ENCODE measurements around the gene ISCU.

Gene ISCU

DNA sequence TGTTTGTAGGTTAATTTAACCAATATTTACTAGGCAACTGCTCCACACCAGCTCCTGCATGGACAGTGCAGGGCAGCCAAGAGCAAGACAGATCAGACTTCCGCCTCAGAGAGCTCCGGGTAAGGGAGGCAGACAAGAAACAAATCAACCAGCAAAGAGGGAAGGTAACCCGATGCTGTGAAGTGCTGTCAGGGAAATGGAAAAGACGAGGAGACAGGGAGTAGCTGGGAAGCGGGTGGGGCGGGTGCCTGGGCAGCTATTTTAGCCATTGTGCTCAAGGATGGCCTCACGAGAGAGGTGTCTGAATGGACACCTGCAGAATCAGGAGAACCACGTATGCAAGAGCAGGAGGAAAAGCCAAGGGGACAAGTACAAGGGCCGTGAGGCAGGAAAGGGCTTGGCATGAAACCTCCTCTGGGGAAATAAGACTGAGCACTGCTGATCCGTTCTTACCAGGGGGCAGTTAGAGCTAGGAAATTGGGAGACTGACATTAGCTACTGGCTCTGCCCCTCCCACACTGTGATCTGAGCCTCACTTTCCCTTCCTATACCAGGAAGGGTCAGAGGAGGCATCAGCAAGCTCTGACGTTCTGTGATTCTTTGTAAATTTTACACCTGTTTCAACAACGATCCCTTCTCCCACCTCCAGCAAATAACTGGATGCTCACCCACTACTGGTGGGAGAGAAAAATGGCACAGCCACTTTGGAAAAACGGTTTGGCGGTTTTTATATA is 42.0 kb downstream of the ISCU start:
- Histone ChIP-seq H3K36me3 (ENCODE audit: control insufficient read depth, insufficient read depth, low read length) (no peaks in the 10 kb centered on the region), H3K4me3 (ENCODE audit: low read depth, low read length) (no peak overlapping the region), H3K9me3 (ENCODE audit: control insufficient read depth, insufficient read depth, low read length) (no peaks in the 10 kb centered on the region), H3K4me1 (ENCODE audit: control insufficient read depth, insufficient read depth, low read length) (peaks cover 2% of the 10 kb centered on the region), H3K27me3 (ENCODE audit: control insufficient read depth, insufficient read depth, low read length) (no peaks in the 10 kb centered on the region), H3K9ac (ENCODE audit: low read depth, low read length) (no peak overlapping the region)

DNA sequence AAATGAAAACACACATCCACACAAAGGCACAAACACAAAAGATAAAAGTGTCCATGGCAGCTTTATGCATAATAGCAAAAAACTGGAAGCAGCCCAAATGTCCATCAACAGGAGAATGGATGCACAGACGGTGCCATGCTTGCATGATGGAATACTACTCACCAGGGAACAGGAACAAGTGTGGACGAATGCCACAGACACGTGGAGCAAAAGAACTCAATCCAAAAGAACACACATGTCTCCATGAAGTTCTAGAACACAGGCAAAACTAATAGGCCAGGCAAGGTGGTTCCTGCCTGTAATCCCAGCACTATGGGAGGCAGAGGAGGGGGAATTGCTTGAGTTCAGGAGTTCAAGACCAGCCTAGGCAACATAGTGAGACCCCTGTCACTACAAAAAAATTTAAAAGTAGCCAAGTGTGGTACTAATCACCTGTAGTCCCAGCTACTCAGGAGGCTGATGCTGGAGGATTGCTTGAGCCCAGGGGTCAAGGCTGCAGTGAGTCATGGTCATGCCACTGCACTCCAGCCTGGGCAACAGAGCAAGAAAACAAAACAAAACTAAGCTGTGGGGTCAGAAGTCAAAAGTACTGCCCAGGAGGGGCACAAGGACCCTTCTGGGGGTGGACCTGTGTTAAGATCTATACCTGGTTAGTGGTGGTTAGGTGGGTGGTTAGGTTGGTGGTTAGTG is 42.7 kb downstream of the ISCU start:
- no peaks in the 10 kb centered on the region for H3K9me3 ChIP-seq (ENCODE audit: control insufficient read depth, insufficient read depth, low read length)
- no peaks in the 10 kb centered on the region for H3K36me3 ChIP-seq (ENCODE audit: control insufficient read depth, insufficient read depth, low read length)
- peaks cover 2% of the 10 kb centered on the region for H3K4me1 ChIP-seq (ENCODE audit: control insufficient read depth, insufficient read depth, low read length)
- no peak overlapping the region for H3K9ac ChIP-seq (ENCODE audit: low read depth, low read length)
- H3K4me3 ChIP-seq (ENCODE audit: low read depth, low read length), result no peak overlapping the region
- no peaks in the 10 kb centered on the region for H3K27me3 ChIP-seq (ENCODE audit: control insufficient read depth, insufficient read depth, low read length)

DNA sequence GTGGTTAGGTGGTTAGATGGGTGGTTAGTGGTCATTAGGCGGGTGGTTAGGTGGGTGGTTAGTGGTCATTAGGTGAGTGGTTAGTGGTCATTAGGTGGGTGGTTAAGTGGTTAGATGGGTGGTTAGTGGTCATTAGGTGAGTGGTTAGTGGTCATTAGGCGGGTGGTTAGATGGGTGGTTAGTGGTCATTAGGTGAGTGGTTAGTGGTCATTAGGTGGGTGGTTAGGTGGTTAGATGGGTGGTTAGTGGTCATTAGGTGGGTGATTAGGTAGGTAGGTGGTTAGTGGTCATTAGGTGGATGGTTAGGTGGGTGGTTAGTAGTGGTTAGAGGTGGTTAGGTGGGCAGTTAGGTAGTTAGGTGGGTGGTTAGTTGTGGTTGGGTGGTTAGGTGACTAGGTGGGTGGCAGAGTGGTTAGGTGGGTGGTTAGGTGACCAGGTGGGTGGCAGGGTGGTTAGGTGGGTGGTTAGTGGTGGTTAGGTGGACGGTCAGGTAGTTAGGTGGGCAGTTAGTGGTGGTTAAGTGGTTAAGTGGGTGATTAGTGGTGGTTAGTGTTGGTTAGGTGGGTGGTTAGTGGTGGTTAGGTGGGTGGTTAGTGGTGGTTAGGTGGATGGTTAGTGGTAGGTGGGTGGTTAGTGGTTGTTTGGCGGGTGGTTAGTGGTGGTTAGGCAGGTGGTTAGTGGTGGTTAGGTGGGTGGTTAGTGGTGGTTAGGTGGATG is 43.5 kb downstream of the ISCU start:
- Histone ChIP-seq H3K4me3 (ENCODE audit: low read depth, low read length) (no peak overlapping the region), H3K9me3 (ENCODE audit: control insufficient read depth, insufficient read depth, low read length) (no peaks in the 10 kb centered on the region), H3K9ac (ENCODE audit: low read depth, low read length) (no peak overlapping the region), H3K36me3 (ENCODE audit: control insufficient read depth, insufficient read depth, low read length) (no peaks in the 10 kb centered on the region), H3K4me1 (ENCODE audit: control insufficient read depth, insufficient read depth, low read length) (peaks cover 2% of the 10 kb centered on the region), H3K27me3 (ENCODE audit: control insufficient read depth, insufficient read depth, low read length) (no peaks in the 10 kb centered on the region)

DNA sequence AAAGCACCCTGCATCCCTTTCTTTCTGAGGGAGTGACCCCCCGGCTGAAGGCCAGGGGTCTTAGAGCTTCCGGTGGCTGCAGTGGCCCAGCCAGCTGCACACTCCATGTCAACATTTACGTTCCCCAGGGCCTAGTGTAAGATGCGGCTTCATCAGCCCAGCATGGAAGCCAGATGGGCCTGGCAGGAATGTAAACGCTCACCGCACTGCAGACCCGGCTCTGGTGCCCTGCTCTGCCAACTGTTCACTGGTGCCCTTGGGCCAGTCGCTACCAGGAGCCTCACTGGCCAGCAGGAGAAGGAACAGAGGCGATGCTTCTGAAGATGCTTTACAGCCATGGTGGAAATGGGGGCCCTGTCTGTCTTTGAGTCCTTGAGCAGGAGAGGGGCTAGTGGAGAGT is 44.1 kb downstream of the ISCU start:
- no peak overlapping the region for H3K4me3 ChIP-seq (ENCODE audit: low read depth, low read length)
- H3K36me3 ChIP-seq (ENCODE audit: control insufficient read depth, insufficient read depth, low read length), result no peaks in the 10 kb centered on the region
- no peak overlapping the region for H3K9ac ChIP-seq (ENCODE audit: low read depth, low read length)
- H3K4me1 ChIP-seq (ENCODE audit: control insufficient read depth, insufficient read depth, low read length), result peaks cover 2% of the 10 kb centered on the region
- H3K27me3 ChIP-seq (ENCODE audit: control insufficient read depth, insufficient read depth, low read length), result no peaks in the 10 kb centered on the region
- H3K9me3 ChIP-seq (ENCODE audit: control insufficient read depth, insufficient read depth, low read length), result no peaks in the 10 kb centered on the region

DNA sequence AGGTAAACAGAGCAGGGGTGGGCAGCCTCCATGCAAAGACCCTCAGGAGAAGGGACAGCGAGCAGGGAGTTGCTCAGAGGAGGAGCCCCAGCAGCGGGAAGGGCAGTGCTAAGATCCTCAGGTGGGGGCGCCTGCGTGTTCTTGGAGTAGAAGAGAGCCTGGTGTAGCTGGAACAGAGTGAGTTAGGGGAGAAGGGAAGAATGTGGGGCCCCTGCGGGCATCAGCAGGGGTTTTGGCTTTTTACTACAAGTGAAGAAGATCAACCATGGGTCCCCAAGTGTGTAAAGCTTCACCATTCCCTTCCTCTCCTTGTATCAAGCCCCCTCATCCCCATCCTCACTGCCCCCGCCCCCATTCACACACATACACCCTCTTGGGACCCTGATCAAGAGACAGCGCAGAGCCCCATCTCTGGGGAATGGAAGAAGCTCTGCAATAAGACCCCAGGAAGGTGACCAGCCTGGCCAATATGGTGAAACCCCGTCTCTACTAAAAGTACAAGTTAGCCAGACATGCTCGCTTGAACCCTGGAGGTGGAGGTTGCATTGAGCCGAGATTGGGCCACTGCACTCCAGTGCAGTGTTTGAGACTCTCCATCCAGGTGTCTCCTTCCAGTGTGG is 45.7 kb downstream of the ISCU start:
- peaks cover 2% of the 10 kb centered on the region for H3K4me1 ChIP-seq (ENCODE audit: control insufficient read depth, insufficient read depth, low read length)
- H3K27me3 ChIP-seq (ENCODE audit: control insufficient read depth, insufficient read depth, low read length), result no peaks in the 10 kb centered on the region
- H3K36me3 ChIP-seq (ENCODE audit: control insufficient read depth, insufficient read depth, low read length), result no peaks in the 10 kb centered on the region
- H3K9ac ChIP-seq (ENCODE audit: low read depth, low read length), result no peak overlapping the region
- H3K9me3 ChIP-seq (ENCODE audit: control insufficient read depth, insufficient read depth, low read length), result no peaks in the 10 kb centered on the region
- no peak overlapping the region for H3K4me3 ChIP-seq (ENCODE audit: low read depth, low read length)

DNA sequence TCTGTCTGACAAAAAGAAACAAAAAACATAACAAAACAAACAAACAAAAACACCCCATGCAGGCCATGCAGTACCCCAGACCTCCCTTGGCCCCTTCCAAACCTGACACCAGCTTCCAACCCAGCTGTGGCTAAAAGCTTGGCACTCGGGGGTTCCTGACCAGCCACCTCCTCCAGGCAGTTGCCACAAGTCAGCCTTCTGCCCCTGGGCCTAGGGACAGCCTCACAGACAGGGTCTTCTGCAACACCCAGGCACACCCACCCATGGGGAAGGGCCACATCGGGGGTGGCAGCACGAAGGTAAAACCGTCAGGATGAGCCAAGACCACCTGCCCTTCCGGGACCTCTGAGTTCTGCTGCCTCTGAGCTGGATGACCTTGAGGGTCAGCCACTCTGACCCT is 46.2 kb downstream of the ISCU start:
- Histone ChIP-seq H3K4me3 (ENCODE audit: low read depth, low read length) (no peak overlapping the region), H3K4me1 (ENCODE audit: control insufficient read depth, insufficient read depth, low read length) (peaks cover 2% of the 10 kb centered on the region), H3K9me3 (ENCODE audit: control insufficient read depth, insufficient read depth, low read length) (no peaks in the 10 kb centered on the region), H3K36me3 (ENCODE audit: control insufficient read depth, insufficient read depth, low read length) (no peaks in the 10 kb centered on the region), H3K9ac (ENCODE audit: low read depth, low read length) (no peak overlapping the region), H3K27me3 (ENCODE audit: control insufficient read depth, insufficient read depth, low read length) (no peaks in the 10 kb centered on the region)

DNA sequence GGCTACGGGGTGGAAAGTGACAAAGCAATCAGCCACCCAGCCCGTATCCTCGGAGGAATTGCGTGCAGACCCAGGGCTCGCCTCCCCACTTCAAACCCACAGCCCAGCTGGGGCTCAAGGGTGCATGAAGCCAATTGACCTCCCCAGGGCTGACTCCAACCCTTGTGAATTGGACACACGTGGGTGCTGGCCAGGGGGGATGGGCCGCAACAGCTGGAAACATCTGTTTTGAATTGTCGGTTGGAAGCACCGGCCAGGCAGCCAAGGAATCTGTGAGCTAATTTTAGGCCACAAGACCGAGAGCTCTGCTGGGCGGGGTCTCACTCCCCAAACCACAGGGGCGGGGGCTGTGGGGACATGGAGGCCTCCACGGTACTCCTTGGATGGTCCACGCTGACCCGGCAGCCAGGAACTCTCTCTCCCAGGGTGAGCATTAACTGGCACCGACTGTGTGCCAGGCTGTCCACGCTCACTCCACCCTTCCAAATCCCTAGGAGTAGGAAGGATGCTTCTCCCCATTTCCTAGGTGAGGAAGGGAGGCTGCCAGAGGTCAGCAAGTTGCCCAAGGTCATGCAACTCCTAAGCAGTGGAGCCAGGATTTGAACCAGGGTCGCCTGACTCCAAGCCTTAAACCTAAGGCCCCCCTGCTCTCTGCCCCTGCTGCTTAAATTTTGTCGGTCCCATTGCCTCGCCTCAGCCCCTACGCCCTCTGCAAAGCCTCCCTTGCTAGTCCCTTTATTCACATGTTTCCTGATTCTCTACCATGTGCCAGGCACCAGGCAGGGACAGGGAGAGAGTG is 47.3 kb downstream of the ISCU start:
- Histone ChIP-seq H3K9ac (ENCODE audit: low read depth, low read length) (no peak overlapping the region), H3K9me3 (ENCODE audit: control insufficient read depth, insufficient read depth, low read length) (no peaks in the 10 kb centered on the region), H3K27me3 (ENCODE audit: control insufficient read depth, insufficient read depth, low read length) (no peaks in the 10 kb centered on the region), H3K4me3 (ENCODE audit: low read depth, low read length) (no peak overlapping the region), H3K4me1 (ENCODE audit: control insufficient read depth, insufficient read depth, low read length) (no peaks in the 10 kb centered on the region), H3K36me3 (ENCODE audit: control insufficient read depth, insufficient read depth, low read length) (no peaks in the 10 kb centered on the region)

DNA sequence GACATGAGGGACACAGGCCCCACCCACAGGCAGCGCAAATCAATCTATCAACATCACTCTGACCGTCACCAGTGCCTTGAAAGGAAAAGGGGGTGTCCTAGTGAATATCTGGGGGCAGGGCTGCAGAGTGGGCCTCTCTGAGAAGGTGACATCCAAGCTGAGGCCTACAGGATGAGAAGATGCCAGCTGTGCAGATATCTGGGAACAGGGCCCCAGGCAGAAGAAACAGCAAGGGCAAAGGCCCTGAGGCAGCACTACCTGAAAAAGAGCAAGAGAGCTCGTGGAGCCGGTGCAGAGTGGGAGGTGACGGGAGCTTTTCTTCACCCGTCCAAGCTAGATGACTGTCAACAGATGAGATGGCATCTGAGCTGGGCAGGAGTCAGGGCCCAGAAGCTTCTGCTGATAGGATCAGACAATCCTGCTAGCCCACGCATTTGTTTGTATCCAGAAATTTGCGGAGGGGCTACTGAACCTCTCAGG is 48.0 kb downstream of the ISCU start:
- H3K27me3 ChIP-seq (ENCODE audit: control insufficient read depth, insufficient read depth, low read length), result no peaks in the 10 kb centered on the region
- H3K9me3 ChIP-seq (ENCODE audit: control insufficient read depth, insufficient read depth, low read length), result no peaks in the 10 kb centered on the region
- no peak overlapping the region for H3K9ac ChIP-seq (ENCODE audit: low read depth, low read length)
- H3K4me3 ChIP-seq (ENCODE audit: low read depth, low read length), result no peak overlapping the region
- no peaks in the 10 kb centered on the region for H3K4me1 ChIP-seq (ENCODE audit: control insufficient read depth, insufficient read depth, low read length)
- H3K36me3 ChIP-seq (ENCODE audit: control insufficient read depth, insufficient read depth, low read length), result no peaks in the 10 kb centered on the region

DNA sequence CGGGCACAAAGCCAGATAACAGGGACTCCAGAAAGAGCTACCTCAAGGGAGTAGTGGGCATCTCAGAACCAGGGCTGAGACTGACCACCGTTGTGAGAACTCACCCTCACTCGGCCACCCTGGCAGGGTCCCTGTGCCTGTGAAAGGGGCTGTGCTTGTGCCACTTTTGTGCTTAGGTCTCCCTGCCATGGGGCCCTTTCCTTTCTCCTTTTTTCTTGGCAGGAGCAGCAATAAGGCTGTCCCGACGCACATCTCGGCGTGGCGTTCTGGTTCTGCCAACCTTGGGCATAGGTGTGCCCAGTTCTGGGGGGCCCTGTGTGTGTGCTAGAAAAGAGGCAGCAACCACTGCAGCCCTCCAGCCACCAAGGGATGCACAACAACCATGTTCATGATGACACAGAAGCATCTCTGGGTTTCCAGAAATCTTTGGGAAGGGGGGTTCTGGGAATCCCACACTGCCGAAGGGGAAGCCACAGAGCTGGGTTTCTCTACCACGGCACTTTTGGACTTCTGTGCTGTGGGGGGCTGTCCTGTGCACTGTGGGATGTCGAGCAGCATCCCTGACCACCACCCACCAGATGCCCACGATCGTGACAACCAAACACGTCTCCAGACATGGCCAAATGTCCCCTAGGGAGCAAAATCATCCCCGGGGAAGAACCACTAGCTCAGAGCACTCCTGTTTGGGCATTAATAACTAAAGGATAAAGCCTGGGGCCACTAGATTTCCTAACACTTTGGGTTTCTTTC is 48.6 kb downstream of the ISCU start:
- H3K9ac ChIP-seq (ENCODE audit: low read depth, low read length), result no peak overlapping the region
- no peaks in the 10 kb centered on the region for H3K4me1 ChIP-seq (ENCODE audit: control insufficient read depth, insufficient read depth, low read length)
- no peaks in the 10 kb centered on the region for H3K9me3 ChIP-seq (ENCODE audit: control insufficient read depth, insufficient read depth, low read length)
- H3K4me3 ChIP-seq (ENCODE audit: low read depth, low read length), result no peak overlapping the region
- no peaks in the 10 kb centered on the region for H3K36me3 ChIP-seq (ENCODE audit: control insufficient read depth, insufficient read depth, low read length)
- no peaks in the 10 kb centered on the region for H3K27me3 ChIP-seq (ENCODE audit: control insufficient read depth, insufficient read depth, low read length)

DNA sequence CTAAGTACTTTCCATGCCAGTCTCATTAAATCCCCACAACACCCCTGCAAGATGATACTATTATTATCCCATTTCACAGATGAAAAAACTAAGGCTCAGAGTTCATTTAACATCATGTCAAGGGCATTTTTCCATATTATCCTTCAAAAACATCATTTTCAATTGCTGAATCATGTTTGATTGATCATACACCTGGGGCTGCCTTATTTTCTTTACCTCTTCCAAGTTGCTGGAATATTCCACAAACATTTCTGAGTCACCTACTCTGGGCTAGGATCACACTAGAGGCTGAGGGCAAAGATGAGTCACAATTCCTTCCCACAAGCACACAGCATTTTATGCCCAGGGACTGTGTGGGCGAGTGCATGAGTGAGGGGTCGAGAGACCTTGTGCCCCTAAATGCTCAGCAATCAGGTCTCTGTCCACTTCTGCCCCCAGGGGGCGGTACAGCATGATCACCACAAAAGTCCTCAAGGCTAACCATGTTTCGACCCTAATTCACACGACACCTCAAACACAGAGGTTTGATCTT is 49.6 kb downstream of the ISCU start:
- H3K27me3 ChIP-seq (ENCODE audit: control insufficient read depth, insufficient read depth, low read length), result no peaks in the 10 kb centered on the region
- H3K4me1 ChIP-seq (ENCODE audit: control insufficient read depth, insufficient read depth, low read length), result no peaks in the 10 kb centered on the region
- no peaks in the 10 kb centered on the region for H3K9me3 ChIP-seq (ENCODE audit: control insufficient read depth, insufficient read depth, low read length)
- no peak overlapping the region for H3K4me3 ChIP-seq (ENCODE audit: low read depth, low read length)
- no peak overlapping the region for H3K9ac ChIP-seq (ENCODE audit: low read depth, low read length)
- peaks cover 2% of the 10 kb centered on the region for H3K36me3 ChIP-seq (ENCODE audit: control insufficient read depth, insufficient read depth, low read length)

All from iPS-15b (cell line).